HG02798 (cell line): ENCODE data around the gene RPS6KC1.
A peak's percentile ranks its signal among the peaks of the same experiment; 100 is the strongest.
"Not testable (repeated sequence)": the region's sequence is repeated elsewhere in the genome, so short reads cannot be mapped to it uniquely, and the experiment has no call there.

ENCODE experiments used
- ATAC-seq: cut with Tn5 transposase; IDR thresholded peaks from one replicate; pipeline ENCODE4 v1.9.1; 2021; ENCODE audit warnings: mild to moderate bottlenecking; ENCODE audit not compliant: unreplicated experiment, poor library complexity

Gene RPS6KC1

GRCh38 chr1:213201380-213202155 is 150.5 kb downstream of the RPS6KC1 start:
- no peak for ATAC-seq

GRCh38 chr1:213211201-213211600 is 160.2 kb downstream of the RPS6KC1 start:
- no peak for ATAC-seq

DNA sequence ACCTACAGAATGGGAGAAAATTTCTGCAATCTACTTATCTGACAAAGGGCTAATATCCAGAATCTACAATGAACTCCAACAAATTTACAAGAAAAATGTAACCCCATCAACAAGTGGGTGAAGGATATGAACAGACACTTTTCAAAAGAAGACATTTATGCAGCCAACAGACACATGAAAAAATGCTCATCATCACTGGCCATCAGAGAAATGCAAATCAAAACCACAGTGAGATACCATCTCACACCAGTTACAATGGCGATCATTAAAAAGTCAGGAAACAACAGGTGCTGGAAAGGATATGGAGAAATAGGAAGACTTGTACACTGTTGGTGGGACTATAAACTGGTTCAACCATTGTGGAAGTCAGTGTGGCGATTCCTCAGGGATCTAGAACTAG is 168.0 kb downstream of the RPS6KC1 start:
- not testable (repeated sequence) for ATAC-seq

DNA sequence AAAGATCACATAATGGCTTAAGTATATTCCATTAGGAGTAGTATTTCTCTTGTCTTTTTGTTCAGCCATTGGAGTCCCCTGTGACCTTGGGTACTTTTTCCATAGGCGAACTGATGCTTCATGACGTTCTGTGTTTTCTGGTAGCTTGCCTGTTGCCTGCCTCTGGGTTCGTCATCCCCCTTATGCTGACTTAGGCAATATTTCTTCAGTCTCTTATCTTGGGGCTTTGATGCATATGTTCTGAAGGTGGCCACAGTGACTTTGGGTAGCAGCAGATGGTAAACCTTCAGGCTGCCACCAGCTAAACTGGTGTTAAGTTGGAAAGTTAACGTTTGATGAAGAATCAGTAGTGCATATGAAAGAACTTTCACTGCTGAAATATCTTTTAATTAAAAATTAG is 170.2 kb downstream of the RPS6KC1 start:
- ATAC-seq, result no peak

- no peak for ATAC-seq
These were observed 176.4 kb downstream of the RPS6KC1 start for GRCh38 chr1:213227458-213227857.

DNA sequence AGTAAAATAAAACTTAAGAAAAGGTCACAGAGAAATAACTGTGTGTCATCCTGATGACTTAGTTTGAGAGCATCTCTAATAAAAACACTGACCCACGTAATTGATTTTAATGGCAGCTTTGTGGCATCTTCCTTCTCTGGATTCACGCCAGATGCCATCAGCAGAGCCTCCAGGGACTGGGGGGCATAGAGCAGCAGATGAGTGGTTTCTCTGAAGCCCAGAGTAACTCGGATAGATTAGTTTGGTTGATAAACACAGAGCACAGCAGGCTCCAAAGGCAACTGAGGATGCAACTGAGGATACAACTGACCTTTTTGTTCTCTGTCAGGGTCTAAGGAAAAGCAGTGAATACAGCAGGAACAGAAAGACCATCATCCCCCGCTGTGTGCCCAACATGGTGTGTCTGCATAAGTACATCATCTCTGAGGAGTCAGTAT is 180.8 kb downstream of the RPS6KC1 start:
- ATAC-seq, result no peak

DNA sequence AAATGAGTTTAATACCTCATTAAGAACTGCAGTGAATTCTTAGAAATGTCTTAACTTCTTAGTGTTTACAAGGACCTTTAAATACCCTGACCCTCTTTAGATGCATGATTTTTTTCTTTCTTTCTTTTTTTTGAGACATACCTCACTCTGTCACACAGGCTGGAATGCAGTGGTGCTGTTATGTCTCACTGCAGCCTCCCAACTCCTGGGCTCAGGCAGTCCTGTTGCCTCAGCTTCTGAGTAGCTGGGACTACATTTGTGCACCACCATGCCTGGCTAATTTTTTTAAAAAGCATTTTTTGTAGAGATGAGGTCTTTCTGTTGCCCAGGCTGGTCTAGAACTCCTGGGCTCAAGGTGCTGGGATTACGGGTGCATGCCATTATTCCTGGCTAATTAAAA is 191.8 kb downstream of the RPS6KC1 start:
- no peak for ATAC-seq

GRCh38 chr1:213244664-213245091 is 193.6 kb downstream of the RPS6KC1 start:
- peak; percentile 70 for ATAC-seq

- ATAC-seq, result no peak
These were observed 194.3 kb downstream of the RPS6KC1 start for GRCh38 chr1:213245260-213245910.

GRCh38 chr1:213247038-213247437 is 196.0 kb downstream of the RPS6KC1 start:
- no peak for ATAC-seq

DNA sequence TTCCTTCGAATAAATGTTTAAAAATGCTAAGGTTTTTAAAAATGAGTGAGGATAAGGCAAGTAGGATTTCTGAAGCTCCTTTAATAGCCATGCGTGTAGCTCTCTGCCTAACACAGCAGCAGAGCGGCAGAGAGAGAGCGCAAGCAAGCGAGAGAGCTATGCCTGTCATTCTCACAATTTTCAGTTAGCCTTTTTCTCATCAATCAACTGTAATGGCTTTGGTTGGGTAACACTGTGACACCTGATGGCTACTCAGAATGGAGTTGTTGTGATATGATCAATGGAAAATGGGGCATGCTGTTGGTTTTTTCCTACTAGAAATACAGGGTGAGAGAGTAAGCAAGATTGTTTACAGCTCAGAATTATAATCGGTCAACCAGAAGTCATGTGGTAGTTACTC is 198.4 kb downstream of the RPS6KC1 start:
- no peak for ATAC-seq

GRCh38 chr1:213250041-213250440 is 199.0 kb downstream of the RPS6KC1 start:
- ATAC-seq, result no peak

DNA sequence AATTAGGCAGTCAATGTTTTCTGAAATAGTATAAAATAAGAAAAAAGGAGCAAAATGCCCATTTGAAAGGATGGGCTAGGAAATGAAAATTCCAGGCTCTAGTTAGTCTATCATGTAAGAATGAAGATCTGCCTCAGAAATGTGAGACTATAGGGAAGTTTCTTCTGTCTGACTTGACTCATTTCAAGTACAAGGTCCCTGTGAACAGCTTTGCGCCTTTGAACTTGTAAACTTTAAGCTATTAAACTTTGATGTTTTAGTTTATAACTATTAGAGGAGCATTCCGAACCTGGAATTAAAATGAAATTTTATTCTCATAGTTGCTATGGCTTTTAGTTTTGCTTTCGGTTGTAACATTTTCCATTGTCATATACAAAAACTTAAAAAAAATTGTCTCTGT is 199.4 kb downstream of the RPS6KC1 start:
- ATAC-seq, result no peak

GRCh38 chr1:213251972-213252371 is 200.9 kb downstream of the RPS6KC1 start:
- no peak for ATAC-seq

- ATAC-seq, result peak; percentile 96
These were observed 205.5 kb downstream of the RPS6KC1 start for GRCh38 chr1:213256438-213257087.

DNA sequence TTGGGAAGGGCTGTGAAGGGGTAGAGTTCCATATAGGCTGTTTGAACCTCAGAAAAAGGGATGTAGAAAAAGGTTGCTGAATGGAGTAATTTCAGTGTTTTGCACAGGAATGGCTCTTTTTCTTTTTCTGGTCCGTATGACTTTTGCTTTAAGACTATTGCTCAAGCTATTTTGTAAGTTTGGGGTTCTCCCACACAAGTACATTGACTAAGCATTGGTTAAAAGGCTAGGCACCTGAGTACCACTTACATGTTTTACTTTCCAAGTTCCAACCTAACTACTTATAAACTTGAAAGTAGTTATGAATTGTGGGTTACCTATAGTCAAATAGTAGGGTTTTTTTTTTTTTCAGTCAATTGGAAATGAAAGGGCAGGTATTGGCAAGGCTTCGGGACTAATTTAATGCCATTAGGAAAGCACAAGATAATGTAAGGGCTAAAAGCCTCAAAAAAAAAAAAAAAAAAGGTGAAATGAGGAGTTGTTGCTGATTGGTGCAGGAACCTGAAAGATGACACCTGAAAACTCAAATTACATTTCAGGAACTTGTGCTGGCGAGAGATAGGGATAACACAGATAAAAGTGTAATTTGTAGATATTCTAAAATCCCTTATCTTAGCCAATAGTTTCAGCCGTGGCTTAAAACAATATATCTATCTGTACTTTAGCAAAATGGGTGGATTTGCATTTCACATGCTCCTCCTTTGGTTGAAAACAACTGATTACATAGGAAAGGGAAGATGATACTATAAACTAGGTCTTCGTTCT is 209.5 kb downstream of the RPS6KC1 start:
- no peak for ATAC-seq

DNA sequence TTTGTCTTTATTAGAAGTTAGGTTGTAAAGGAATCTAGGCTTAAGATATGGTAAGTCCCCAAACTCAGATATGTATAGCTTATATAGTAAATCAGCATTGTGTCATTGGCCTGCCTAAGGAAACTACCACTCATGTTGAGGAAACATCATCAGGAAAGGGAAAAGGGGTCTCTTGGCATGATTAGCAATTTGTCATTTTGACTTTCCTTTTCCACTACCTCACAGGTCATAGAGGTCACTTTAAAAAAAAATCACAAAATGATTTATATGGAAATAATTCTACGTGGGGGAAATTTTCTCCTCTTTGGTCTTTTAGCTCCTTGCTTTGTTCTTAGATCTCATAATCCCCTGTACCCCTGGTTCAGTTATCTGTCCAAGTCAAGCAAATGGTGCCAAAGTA is 213.5 kb downstream of the RPS6KC1 start:
- ATAC-seq, result no peak

DNA sequence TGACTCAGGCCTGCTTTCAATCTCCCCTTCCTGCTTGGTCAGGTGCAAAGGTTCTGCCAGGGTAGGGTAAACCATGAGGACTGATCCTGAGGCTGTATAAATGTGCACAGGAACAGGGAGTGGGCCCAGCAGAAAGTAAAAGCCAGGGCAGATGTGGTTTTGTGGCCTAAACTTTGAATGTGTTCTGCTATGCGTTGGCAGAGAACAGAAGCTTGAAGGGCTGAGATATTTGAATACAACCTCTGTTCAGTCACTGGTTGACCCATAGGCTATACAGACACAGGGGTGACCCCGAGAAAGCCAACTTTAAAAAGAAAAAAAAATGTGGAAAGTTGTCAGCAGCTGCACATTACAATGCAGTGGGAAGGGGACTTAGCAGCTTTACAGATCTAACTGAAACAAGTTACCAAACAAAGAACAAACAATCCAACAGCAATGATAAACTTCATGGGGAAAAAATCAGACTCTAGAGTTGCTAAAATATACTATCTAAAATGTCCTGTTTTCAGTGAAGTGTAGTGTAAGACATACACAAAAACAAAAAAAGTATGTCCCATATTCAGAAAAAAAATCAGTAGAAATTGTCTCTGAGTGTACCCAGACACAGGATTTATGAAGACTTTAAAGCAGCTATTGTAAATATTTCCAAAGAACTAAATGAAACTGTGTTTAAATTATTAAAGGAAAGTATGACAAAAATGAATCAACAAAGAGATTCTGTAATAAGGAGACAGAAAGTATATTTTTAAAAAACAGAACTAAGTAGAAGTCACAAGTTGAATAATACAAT is 216.1 kb downstream of the RPS6KC1 start:
- peak; percentile 61 for ATAC-seq

GRCh38 chr1:213268221-213268620 is 217.2 kb downstream of the RPS6KC1 start:
- ATAC-seq, result no peak

DNA sequence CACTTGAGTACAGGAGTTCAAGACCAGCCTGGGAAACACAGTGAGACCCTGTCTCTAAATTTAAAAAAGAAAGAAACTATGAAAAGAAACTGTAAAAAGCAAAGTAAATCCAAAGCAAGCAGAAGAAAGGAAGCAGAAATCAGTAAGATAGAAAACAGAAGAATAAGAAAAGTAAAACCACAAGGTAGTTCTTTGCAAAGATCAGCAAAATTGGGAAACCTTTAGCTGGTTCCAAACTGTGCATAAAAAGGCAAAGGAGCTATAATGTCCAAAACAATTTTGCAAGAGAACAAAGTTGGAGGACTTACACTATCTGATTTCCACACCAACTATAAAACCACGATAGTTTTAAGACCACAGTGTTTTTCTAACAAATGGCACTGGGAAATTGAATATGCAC is 218.8 kb downstream of the RPS6KC1 start:
- no peak for ATAC-seq
